ENCODE data around the gene PPP2R5C.

- TF ChIP-seq CTCF (IDR thresholded peaks at IDR 0.05): no peak
- no peak for TF ChIP-seq POLR2A (IDR thresholded peaks at IDR 0.05)
Measured at GRCh38 chr14:101970830-101971400, 209.4 kb downstream of the PPP2R5C start.
